Measurements from ENCODE around the gene ZNF749.
"Not testable (repeated sequence)": the region's sequence is repeated elsewhere in the genome, so short reads cannot be mapped to it uniquely, and the experiment has no call there.

DNA sequence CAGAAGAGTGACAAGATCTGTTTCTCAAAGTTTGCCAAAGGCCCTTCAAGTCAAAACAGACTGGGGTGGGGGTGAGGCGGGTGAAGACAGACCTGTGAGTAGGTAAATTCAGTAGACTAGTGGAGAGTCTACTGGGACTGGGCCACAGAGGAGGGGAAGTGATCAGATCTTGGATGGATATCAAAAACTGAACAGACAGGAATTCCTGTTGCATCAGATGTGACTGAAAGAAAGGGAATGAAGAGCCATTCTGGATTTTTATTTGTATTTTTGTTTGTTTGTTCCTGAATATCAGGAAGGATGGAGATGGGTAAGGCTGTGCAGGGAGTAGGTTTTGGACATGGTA, 53.1 kb downstream of the ZNF749 start:
- TF ChIP-seq, protein P1, sequence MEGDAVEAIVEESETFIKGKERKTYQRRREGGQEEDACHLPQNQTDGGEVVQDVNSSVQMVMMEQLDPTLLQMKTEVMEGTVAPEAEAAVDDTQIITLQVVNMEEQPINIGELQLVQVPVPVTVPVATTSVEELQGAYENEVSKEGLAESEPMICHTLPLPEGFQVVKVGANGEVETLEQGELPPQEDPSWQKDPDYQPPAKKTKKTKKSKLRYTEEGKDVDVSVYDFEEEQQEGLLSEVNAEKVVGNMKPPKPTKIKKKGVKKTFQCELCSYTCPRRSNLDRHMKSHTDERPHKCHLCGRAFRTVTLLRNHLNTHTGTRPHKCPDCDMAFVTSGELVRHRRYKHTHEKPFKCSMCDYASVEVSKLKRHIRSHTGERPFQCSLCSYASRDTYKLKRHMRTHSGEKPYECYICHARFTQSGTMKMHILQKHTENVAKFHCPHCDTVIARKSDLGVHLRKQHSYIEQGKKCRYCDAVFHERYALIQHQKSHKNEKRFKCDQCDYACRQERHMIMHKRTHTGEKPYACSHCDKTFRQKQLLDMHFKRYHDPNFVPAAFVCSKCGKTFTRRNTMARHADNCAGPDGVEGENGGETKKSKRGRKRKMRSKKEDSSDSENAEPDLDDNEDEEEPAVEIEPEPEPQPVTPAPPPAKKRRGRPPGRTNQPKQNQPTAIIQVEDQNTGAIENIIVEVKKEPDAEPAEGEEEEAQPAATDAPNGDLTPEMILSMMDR (IDR thresholded peaks at IDR 0.05 in 8 of 11, conservative IDR thresholded peaks at IDR 0.05 in 3 of 11): not testable (repeated sequence)
- not testable (repeated sequence) for TF ChIP-seq POLR2A, POLR2AphosphoS5 (IDR thresholded peaks at IDR 0.05)
